Umbilical cord (tissue), 2 donors: ENCODE results near the gene WWTR1. TPM values are rescaled to one million over a fixed set of nuclear protein-coding genes. Genes with fewer than 3 reads are reported as not detected.

Experiments used
- DNase-seq: peaks from one replicate; pipeline ENCODE4 v3.0.0-alpha.2; 2015; ENCODE audit warnings: low spot score
- total RNA-seq: library from RNA; depleted of rRNA; stranded (reverse); fragments of >200 nt; gene quantifications from one replicate; pipeline ENCODE4 v1.2.3, GENCODE V29; 2014; ENCODE audit warnings: low replicate concordance; ENCODE audit not compliant: insufficient read depth

WWTR1 gene
- total RNA-seq, 1 donor from 2014 or later: 110 TPM

DNA sequence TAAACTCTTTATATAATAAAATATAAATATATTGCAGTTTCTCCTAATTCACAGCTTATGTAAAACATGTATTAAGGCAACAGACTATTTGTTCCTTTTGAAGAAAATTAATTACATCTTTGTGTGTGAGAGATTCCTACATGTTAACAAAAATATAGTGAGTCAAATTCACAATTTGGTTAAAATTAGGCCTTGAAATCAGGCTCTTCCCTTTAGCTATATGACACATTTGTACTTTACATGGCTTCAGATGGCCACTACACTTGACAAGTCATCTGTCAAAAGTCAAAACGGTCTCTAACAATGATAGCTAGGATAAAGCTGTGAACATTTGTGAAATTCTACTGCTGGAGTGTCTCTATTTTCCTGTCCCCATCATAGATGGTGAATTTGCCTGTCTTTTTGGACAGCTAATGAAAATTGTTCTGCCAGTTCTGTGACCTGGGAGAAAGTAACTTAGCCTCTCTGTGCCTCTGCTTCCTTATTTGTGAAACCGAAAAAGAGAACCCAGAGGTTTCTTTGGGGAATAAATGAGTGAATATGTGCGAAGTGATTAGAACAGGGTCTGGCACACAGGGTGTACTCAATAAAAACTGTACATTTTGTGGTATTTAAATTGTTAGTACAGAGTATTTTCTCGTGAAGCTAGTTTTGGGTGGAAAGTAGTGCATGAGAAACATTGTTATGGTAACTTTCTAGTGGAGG is 159.7 kb downstream of the WWTR1 start:
- DNase-seq: no peak

GRCh38 chr3:149496891-149497290 is 160.9 kb downstream of the WWTR1 start:
- DNase-seq: no peak

DNA sequence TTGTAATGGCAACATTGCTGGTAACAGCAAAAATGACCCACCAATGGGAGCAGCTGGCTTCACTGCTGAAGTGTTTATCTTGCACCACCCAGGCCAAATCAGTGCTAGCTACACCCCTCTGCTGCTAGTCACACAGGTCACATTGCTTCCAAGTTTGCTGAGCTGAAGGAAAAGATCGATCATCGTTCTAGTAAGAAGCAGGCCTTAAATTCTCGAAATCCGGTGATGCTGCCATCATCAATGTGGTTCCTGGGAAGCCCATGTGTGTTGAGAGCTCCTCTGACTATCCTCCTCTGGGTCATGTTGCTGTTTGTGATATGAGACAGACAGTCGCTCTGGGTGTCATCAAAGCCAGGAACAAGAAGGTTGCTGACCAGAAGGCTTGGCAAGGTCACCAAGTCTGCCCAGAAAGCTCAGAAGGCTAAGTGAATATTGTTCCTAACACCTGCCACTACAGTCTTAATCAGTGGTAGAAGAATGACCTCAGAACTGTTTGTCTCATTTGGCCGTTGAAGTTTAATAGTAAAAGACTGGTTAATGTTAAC is 162.2 kb downstream of the WWTR1 start:
- no peak for DNase-seq

DNA sequence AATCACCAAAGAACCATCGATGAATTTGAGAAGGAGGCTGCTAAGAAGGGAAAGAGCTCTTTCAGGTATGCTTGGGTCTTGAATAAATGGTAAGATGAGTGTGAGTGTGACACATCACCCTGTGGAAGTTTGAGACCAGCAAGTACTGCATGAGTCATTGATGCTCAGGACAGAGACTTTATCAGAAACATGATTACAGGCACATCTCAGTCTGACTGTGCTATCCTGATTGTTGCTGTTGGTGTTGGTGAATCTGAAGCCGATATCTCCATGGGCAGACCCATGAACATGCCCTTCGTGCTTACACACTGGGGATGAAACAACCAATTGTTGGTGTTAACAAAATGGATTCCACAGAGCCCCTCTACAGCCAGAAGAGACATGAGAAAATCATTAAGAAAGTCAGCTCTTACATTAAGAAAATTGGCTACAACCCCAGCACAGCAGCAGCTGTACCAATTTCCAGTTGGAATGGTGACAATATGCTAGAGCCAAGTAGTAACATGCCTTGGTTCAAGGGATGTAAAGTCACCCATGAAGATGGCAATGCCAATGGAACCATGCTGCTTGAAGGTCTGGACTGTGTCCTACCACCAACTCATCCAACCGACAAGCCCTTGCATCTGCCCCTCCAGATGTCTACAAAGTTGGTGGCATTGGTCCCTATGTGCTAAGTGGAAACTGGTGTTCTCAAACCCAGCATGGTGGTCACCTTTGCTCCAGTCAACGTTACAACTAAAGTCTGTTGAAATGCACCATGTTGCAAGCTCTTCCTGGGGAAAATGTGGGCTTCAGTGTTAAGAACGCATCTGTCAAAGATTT is 162.9 kb downstream of the WWTR1 start:
- DNase-seq: no peak

GRCh38 chr3:149494022-149494758 is 163.6 kb downstream of the WWTR1 start:
- peak; percentile 66 for DNase-seq

DNA sequence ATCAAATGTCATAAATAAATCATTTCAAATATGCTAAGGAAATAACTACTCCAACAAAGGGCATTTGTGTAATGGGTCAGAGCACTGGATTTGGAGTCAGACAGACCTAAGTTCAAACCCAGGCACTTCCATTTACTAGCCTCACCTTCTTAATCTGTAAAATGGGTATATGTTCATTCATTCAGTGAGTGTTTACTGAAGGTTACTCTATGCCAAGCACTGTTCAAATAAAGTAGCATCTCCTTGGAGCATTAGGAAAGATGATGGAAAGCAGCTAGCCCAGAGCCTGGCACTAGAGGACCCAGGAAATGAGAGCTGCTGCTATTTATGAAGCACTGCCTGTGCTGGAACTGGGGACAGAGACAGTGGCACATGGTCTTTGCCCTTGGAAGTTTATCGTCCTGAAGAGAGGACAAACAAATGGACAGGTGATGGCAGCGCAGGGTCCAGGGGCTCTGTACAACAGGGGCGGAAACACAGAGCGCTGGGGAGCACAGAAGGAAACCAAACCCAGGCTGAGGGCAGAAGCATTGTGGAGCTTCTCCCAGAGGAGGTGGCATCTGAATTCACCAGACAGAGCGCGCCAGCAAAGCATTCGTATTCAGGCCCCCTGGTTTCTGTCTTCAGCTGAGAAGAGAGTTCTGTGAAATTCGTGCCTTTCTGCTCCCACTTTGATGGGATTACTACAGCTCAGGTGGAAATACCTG is 164.4 kb downstream of the WWTR1 start:
- no peak for DNase-seq

DNA sequence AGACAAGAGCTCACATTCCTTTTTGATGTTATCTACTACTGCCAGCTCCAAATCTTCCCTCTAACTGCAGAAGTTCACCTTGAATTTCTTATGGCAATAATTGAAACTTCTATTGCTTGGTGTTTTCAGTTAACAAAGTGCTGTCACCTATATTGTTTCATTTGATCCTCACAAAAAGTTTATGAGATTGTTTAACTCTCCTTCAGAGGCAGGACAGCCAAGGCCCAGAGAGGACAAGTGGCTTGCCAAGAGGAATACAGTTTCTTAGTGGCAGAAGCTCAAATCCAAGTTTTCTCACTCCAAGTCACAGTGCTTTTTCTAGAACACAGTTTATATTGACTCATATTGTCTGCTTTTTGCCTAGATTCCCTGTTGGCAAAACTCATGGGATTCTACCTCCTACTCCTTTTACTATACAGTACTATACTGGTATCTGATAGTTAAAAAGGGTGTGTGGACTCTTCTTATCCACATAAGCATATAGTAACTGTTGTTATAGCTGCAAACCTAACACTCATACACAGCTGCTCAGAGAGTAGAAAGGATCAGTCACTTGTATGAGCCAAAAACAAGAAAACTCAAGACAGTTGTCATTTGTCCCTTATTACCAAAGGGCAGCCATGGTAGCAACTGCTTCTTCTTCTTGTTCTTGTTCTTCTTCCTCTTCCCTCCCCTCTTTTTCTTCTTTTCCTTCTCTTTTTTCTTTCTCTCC is 167.4 kb downstream of the WWTR1 start:
- DNase-seq: no peak

- DNase-seq: no peak
These were observed 168.7 kb downstream of the WWTR1 start for GRCh38 chr3:149489060-149489690.

GRCh38 chr3:149487598-149488197 is 170.1 kb downstream of the WWTR1 start:
- no peak for DNase-seq

GRCh38 chr3:149486726-149487125 is 171.1 kb downstream of the WWTR1 start:
- DNase-seq: no peak

- DNase-seq: no peak
These were observed 176.3 kb downstream of the WWTR1 start for GRCh38 chr3:149481491-149481890.

GRCh38 chr3:149481056-149481455 is 176.8 kb downstream of the WWTR1 start:
- DNase-seq: no peak

DNA sequence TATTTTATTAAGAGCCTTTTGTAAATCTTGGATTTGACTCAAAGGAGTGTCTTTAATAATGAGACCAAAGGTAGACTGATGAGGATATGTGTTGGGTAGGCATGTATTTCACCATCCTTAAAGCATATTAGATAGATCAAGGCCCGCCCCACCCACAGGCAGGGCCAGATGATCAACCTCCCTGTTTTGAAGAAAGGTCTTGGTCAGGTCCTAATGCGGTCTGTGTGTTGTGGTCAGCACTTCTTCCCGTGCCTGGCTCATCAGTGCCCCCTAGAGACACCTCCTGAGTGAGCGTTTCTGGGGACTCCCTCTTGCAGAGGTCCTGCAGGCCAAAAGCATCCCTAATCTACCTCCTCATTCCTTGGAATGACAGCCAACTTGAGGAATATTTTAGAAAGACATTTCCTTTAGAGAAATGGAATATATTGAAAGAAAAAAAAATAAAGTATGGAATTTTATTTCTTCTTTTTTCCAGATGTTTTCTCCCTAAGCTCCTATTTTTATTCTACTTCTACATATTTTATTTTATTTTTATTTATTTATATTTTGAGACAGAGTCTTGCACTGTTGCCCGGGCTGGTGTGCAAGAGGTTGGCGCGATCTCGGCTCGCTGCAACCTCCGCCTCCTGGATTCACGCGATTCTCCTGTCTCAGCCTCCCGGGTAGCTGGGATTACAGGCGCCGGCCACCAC is 177.4 kb downstream of the WWTR1 start:
- DNase-seq: peak; percentile 65

GRCh38 chr3:149479621-149480325 is 178.1 kb downstream of the WWTR1 start:
- DNase-seq: no peak

DNA sequence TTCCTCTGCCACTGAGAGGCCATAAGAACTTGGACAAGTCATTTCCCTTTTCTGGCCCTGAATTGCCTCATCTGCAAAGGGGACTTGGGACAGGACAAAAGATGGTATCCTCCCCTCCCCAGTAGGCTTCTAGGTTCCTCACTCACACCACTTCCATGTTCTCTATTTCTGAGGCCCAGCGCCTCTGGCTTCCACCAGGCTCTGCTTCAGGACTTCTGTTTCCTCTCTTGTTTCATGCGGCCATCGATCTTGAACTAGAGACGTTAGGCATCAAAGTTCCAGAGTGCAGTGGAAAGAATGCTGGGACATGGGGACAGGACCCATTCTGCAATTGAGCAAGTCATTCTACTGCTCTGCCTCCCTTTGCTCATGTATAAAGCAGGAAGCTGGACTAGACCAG is 181.6 kb downstream of the WWTR1 start:
- DNase-seq: no peak

- no peak for DNase-seq
These were observed 182.3 kb downstream of the WWTR1 start for GRCh38 chr3:149475451-149476060.

DNA sequence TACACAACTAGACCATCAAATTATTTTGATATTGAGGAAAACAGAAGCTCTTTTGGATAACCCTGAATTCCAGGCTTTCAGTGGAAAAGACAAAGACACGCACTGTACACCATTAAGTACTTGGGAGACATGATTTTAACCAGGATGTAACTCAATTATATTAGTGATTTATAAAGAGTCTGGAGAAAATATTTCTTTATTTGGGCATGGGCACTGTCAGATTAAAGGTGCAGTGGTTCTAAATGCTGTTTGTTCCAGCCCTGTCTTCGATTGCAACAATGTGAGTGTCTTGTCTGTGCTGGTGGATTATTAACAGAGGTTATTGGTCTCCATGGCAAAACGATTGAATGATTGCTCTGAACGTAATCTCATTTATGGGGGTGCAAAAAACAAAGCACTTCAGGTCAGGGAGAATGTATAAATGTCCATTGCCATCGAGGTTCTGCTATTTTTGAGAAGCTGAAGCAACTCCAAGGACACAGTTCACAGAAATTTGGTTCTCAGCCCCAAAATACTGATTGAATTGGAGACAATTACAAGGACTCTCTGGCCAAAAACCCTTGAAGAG is 183.5 kb downstream of the WWTR1 start, which contains the start of gene TM4SF4:
TM4SF4 (plus strand) TSS at position 448 of the 568 bp plus-strand sequence. CDS start 181 bp downstream, outside the sequence.
- DNase-seq: no peak
